ENCODE data around the gene PTPN13.

- TF ChIP-seq EZH2 (IDR thresholded peaks at IDR 0.05; ENCODE audit: insufficient read depth, poor library complexity, severe bottlenecking) (no peak), EZH2phosphoT487 (IDR thresholded peaks at IDR 0.05; ENCODE audit: insufficient read depth, low read depth) (no peak)
Observed at GRCh38 chr4:86657910-86658309, 63.8 kb downstream of the PTPN13 start.

Measured in GM23248 (cell line).